Natural killer cell (primary cell): ENCODE measurements around the gene CPS1. TPM values are rescaled to one million over a fixed set of nuclear protein-coding genes. Genes with fewer than 3 reads are reported as not detected.

Experiments used
- ATAC-seq, 3 donors: fragments of 150-1000 bp in 2 of 3; fragments of 200-7000 bp in 1 of 3; cut with Tn5 transposase; 1 replicate in 1 of 3; 2 replicates in 2 of 3; pipeline ENCODE4 v1.10.0; 2021; ENCODE audit warnings: mild to moderate bottlenecking in 2 of 3, moderate library complexity in 2 of 3
- DNase-seq, 2 donors: peaks; one replicate each; pipeline versions ENCODE4 v3.0.0 to v3.0.0-alpha.2; 2013 to 2021; ENCODE audit warnings: mixed read lengths in 1 of 2
- H3K27ac ChIP-seq: one replicate; pipeline ENCODE4 v1.5.1; 2013; ENCODE audit warnings: mild to moderate bottlenecking, low read length
- H3K27me3 ChIP-seq: one replicate; pipeline ENCODE4 v1.6.1; 2013; ENCODE audit warnings: low read length; ENCODE audit not compliant: control insufficient read depth, insufficient read depth
- H3K36me3 ChIP-seq: one replicate; pipeline ENCODE4 v1.6.1; 2013; ENCODE audit warnings: low read length; ENCODE audit not compliant: control insufficient read depth, insufficient read depth
- H3K4me1 ChIP-seq: one replicate; pipeline ENCODE4 v1.6.1; 2013; ENCODE audit warnings: low read length; ENCODE audit not compliant: control insufficient read depth, insufficient read depth
- H3K4me3 ChIP-seq: one replicate; pipeline ENCODE4 v1.5.1; 2013; ENCODE audit warnings: low read length
- H3K9me3 ChIP-seq: one replicate; pipeline ENCODE4 v1.6.1; 2013; ENCODE audit warnings: low read length; ENCODE audit not compliant: control insufficient read depth, insufficient read depth
- H3K27ac Mint-ChIP-seq, 2 donors: one replicate each; pipeline ENCODE4 v1.8.0; 2022; ENCODE audit warnings: mild to moderate bottlenecking in 2 of 2, mixed read lengths in 2 of 2, moderate library complexity in 1 of 2
- H3K27me3 Mint-ChIP-seq, 2 donors: one replicate each; pipeline ENCODE4 v1.8.0; 2022; ENCODE audit warnings: low read depth in 2 of 2, mixed read lengths in 2 of 2
- H3K36me3 Mint-ChIP-seq: one replicate; pipeline ENCODE4 v1.8.0; 2022; ENCODE audit warnings: mixed read lengths
- H3K4me1 Mint-ChIP-seq, 2 donors: one replicate each; pipeline ENCODE4 v1.8.0; 2022; ENCODE audit warnings: mixed read lengths in 2 of 2
- H3K4me3 Mint-ChIP-seq: one replicate; pipeline ENCODE4 v1.8.0; 2022; ENCODE audit warnings: mild to moderate bottlenecking, moderate library complexity, mixed read lengths
- H3K9me3 Mint-ChIP-seq, 2 donors: one replicate each; pipeline ENCODE4 v1.8.0; 2022; ENCODE audit warnings: mixed read lengths in 2 of 2
- WGBS: methylation state at CpG from one replicate; pipeline ENCODE4 v1.1.7; 2013; ENCODE audit warnings: missing lambda C conversion rate; ENCODE audit not compliant: insufficient coverage; 5-methylcytosine and 5-hydroxymethylcytosine counted together
- intact Hi-C: fragments of 100-400 bp; cut with micrococcal nuclease; formaldehyde crosslinking; loops from one replicate; pipeline ENCODE4 v1.14.2; 2022
- total RNA-seq, 4 donors: library from RNA; stranded (reverse); fragments of 120-200 nt in 1 of 4; gene quantifications; one replicate each; pipeline versions ENCODE4 v1.2.3 to v1.2.4, GENCODE V29; 2013 to 2022
- TF ChIP-seq, protein P1 (sequence below): fragments of 200-600 bp; IDR thresholded peaks from one replicate; pipeline ENCODE4 v1.8.0; 2022; ENCODE audit warnings: antibody characterized with exemption

The CPS1 gene
- total RNA-seq, 3 donors from 2014 or later (not counting 1 experiment from before 2014, with no cell fraction given) = 1.3 TPM; not detected in 2

DNA sequence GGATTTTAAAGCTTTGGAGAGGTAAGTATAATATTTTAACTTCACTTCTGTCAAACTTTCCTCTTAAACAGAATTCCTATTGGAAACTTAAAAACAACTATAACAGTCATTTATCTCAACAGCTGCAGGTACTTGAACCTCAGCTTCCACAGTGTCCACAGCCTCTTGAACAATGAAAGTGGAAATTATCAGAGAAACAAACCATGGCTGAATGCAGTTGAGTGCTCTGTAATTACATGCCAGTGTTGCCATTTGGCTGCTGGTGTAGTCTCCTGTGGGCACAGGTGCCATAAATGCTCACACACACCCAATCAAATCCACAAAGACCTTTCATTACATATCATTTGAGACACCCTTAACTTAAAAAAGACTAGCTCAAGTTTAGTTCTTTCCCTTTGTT is 125.1 kb downstream of the CPS1 start:
- Histone ChIP-seq H3K27me3 (no peaks in the 10 kb centered on the region), H3K4me3 (no peak overlapping the region), H3K27ac (no peak overlapping the region), H3K4me1 (no peaks in the 10 kb centered on the region), H3K36me3 (no peaks in the 10 kb centered on the region), H3K9me3 (no peaks in the 10 kb centered on the region)
- no peak for ATAC-seq
- H3K9me3 Mint-ChIP-seq = peaks cover 15 to 22% of the 10 kb centered on the region in 2 donors
- no peak for DNase-seq
- TF ChIP-seq, protein P1, sequence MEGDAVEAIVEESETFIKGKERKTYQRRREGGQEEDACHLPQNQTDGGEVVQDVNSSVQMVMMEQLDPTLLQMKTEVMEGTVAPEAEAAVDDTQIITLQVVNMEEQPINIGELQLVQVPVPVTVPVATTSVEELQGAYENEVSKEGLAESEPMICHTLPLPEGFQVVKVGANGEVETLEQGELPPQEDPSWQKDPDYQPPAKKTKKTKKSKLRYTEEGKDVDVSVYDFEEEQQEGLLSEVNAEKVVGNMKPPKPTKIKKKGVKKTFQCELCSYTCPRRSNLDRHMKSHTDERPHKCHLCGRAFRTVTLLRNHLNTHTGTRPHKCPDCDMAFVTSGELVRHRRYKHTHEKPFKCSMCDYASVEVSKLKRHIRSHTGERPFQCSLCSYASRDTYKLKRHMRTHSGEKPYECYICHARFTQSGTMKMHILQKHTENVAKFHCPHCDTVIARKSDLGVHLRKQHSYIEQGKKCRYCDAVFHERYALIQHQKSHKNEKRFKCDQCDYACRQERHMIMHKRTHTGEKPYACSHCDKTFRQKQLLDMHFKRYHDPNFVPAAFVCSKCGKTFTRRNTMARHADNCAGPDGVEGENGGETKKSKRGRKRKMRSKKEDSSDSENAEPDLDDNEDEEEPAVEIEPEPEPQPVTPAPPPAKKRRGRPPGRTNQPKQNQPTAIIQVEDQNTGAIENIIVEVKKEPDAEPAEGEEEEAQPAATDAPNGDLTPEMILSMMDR = no peak
- no peaks in the 10 kb centered on the region for H3K27me3 Mint-ChIP-seq
- H3K36me3 Mint-ChIP-seq = no peaks in the 10 kb centered on the region
- no peak overlapping the region for H3K4me3 Mint-ChIP-seq
- H3K27ac Mint-ChIP-seq = no peak overlapping the region
- H3K4me1 Mint-ChIP-seq = no peaks in the 10 kb centered on the region
- intact Hi-C loops = no loop called here

- Histone ChIP-seq H3K9me3 (no peaks in the 10 kb centered on the region), H3K36me3 (no peaks in the 10 kb centered on the region), H3K4me3 (no peak overlapping the region), H3K27me3 (no peaks in the 10 kb centered on the region), H3K27ac (no peak overlapping the region), H3K4me1 (no peaks in the 10 kb centered on the region)
- ATAC-seq (no peak), DNase-seq (no peak)
- no peaks in the 10 kb centered on the region for H3K4me1 Mint-ChIP-seq
- WGBS = 93% methylated on average over 3 of the region's 3 CpGs
- H3K9me3 Mint-ChIP-seq = peaks cover 13 to 17% of the 10 kb centered on the region in 2 donors
- TF ChIP-seq, protein P1 = no peak
- no peak overlapping the region for H3K27ac Mint-ChIP-seq
- intact Hi-C loops = no loop called here
- H3K27me3 Mint-ChIP-seq = no peaks in the 10 kb centered on the region
- H3K4me3 Mint-ChIP-seq = no peak overlapping the region
- no peaks in the 10 kb centered on the region for H3K36me3 Mint-ChIP-seq
Measured at GRCh38 chr2:210686401-210686800, 130.0 kb downstream of the CPS1 start.

DNA sequence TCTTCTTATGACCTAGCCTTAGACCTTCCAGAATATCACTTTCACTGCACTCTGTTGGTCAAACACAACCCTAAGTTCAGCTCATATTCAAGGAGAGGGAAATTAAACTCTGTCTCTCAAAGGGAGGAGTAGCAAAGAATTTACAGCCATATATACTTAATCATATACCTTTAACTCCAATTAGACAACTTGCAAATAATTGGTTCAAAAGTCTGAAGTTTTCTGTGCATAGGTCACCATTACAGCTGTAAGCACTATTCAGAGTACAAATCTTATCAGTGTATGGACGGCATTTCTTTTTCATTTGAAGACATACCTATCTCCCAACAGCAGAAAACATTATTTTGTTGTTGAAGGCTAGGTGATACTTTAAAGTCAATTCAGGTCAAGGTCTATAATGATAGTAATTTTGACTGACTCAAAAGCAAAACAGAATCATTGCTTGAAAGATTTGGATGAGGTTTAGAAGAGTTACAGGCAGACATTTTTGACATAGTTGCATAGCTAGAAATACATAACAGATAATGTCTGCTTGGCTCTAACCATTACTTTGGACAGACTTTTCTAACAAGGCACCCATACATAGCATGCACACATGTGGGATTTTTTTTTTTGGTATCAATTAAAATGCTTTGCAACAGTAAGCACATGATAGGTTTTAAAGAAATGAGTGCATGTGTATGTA is 131.5 kb downstream of the CPS1 start:
- Histone ChIP-seq H3K4me3 (no peak overlapping the region), H3K4me1 (no peaks in the 10 kb centered on the region), H3K36me3 (no peaks in the 10 kb centered on the region), H3K27ac (no peak overlapping the region), H3K9me3 (no peaks in the 10 kb centered on the region), H3K27me3 (no peaks in the 10 kb centered on the region)
- peaks cover 16 to 20% of the 10 kb centered on the region in 2 donors for H3K9me3 Mint-ChIP-seq
- TF ChIP-seq, protein P1 = no peak
- no peaks in the 10 kb centered on the region for H3K4me1 Mint-ChIP-seq
- ATAC-seq (no peak), DNase-seq (no peak)
- H3K27me3 Mint-ChIP-seq = no peaks in the 10 kb centered on the region
- intact Hi-C loops = no loop called here
- no peaks in the 10 kb centered on the region for H3K36me3 Mint-ChIP-seq
- H3K27ac Mint-ChIP-seq = no peak overlapping the region
- H3K4me3 Mint-ChIP-seq = no peak overlapping the region
- no CpG with 5 or more reads among the region's 1 CpG for WGBS

DNA sequence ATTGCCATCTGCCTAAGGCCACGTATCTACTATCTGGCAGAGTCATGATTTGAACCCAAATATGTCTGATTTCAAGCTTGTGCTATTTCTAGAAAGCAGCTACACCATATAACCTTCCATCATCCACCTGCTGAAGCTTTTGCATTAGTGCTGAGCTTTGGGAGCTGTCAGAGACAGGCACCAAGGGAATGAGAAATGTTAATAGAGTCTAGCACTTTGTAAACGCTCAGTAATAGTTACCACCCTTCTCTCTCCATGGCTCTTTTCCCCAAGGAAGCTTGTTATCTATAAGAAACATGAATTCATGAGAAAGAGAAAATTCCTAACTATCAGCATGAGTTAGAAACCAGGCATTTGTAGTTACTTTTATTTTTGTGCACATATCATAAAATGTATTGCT is 151.5 kb downstream of the CPS1 start:
- ATAC-seq (no peak), DNase-seq (no peak)
- H3K36me3 ChIP-seq = no peaks in the 10 kb centered on the region
- no peaks in the 10 kb centered on the region for H3K27me3 ChIP-seq
- Mint-ChIP-seq H3K9me3 (peaks cover 6 to 8% of the 10 kb centered on the region in 2 donors), H3K4me3 (no peak overlapping the region), H3K27ac (no peak overlapping the region), H3K4me1 (no peaks in the 10 kb centered on the region), H3K27me3 (no peaks in the 10 kb centered on the region), H3K36me3 (no peaks in the 10 kb centered on the region)
- H3K9me3 ChIP-seq = no peaks in the 10 kb centered on the region
- TF ChIP-seq, protein P1 = no peak
- no peak overlapping the region for H3K4me3 ChIP-seq
- H3K27ac ChIP-seq = no peak overlapping the region
- 77% methylated on average over 1 of the region's 2 CpGs for WGBS
- no peaks in the 10 kb centered on the region for H3K4me1 ChIP-seq
- intact Hi-C loops = no loop called here
